IMR-90 (cell line): ENCODE measurements around the gene GPR141. TPM values are rescaled to one million over a fixed set of nuclear protein-coding genes. Genes with fewer than 3 reads are reported as not detected.

Source experiments
- ATAC-seq: fragments of 200-7000 bp; cut with Tn5 transposase; 2 replicates; pipeline ENCODE4 v1.9.1; 2020; ENCODE audit warnings: low read depth, mild to moderate bottlenecking, moderate library complexity
- BruUV-seq: library from RNA; stranded (reverse); fragments of 400-500 nt; replicated peaks from 2 replicates; lab custom pipeline; 2021; lab: Mats Ljungman, UMichigan
- CTCF ChIA-PET: fragments of 300-600 bp; formaldehyde crosslinking; extraction: SDS; loops from one replicate; lab custom pipeline; 2021; ENCODE audit warnings: antibody characterized with exemption; lab: Yijun Ruan, JAX
- POLR2A ChIA-PET: fragments of 300-600 bp; sonication (Branson Sonifier 250); formaldehyde crosslinking; loops from one replicate; lab custom pipeline; 2022; ENCODE audit warnings: antibody characterized with exemption; ENCODE audit not compliant: unreplicated experiment; lab: Charles Lee
- DNase-seq: peaks from one replicate; pipeline ENCODE4 v3.0.0; 2013
- H2AFZ ChIP-seq: replicated peaks from 2 replicates; pipeline ENCODE3; 2013; ENCODE audit warnings: low read length, mild to moderate bottlenecking; ENCODE audit not compliant: poor library complexity
- H2AK5ac ChIP-seq: 2 replicates; pipeline ENCODE4 v1.6.1; 2013; ENCODE audit warnings: low read depth, low read length, inconsistent platforms
- H2AK9ac ChIP-seq: replicated peaks from 2 replicates; pipeline ENCODE3; 2013; ENCODE audit warnings: mild to moderate bottlenecking, low read depth, low read length, moderate library complexity; ENCODE audit not compliant: poor library complexity
- H2BK120ac ChIP-seq: 2 replicates; pipeline ENCODE4 v1.6.1; 2013; ENCODE audit warnings: low read depth, low read length, inconsistent platforms
- H2BK15ac ChIP-seq: 3 replicates; pipeline ENCODE4 v1.6.1; 2013; ENCODE audit warnings: low read depth, low read length, inconsistent platforms
- H2BK20ac ChIP-seq: 2 replicates; pipeline ENCODE4 v1.6.1; 2013; ENCODE audit warnings: low read depth, mild to moderate bottlenecking, inconsistent platforms, low read length, moderate library complexity
- H2BK5ac ChIP-seq: 2 replicates; pipeline ENCODE4 v1.6.1; 2013; ENCODE audit warnings: mild to moderate bottlenecking, low read depth, low read length, inconsistent platforms; ENCODE audit not compliant: poor library complexity, severe bottlenecking
- H3K14ac ChIP-seq: replicated peaks from 2 replicates; pipeline ENCODE4 v1.6.1; 2013; ENCODE audit warnings: low read depth, low read length, inconsistent platforms
- H3K18ac ChIP-seq: 2 replicates; pipeline ENCODE4 v1.6.1; 2013; ENCODE audit warnings: low read depth, low read length, control low read depth
- H3K23ac ChIP-seq: 2 replicates; pipeline ENCODE4 v1.6.1; 2013; ENCODE audit warnings: low read depth, low read length, inconsistent platforms
- H3K27ac ChIP-seq: 2 replicates; pipeline ENCODE4 v1.5.1; 2013; ENCODE audit warnings: mild to moderate bottlenecking, control low read depth, low read length; ENCODE audit not compliant: insufficient read depth
- H3K27me3 ChIP-seq: 2 replicates; pipeline ENCODE4 v1.6.1; 2013; ENCODE audit warnings: low read length; ENCODE audit not compliant: control insufficient read depth, insufficient read depth
- H3K36me3 ChIP-seq: 2 replicates; pipeline ENCODE4 v1.6.1; 2013; ENCODE audit warnings: low read length, mixed read lengths; ENCODE audit not compliant: control insufficient read depth, insufficient read depth
- H3K4ac ChIP-seq: 2 replicates; pipeline ENCODE4 v1.6.1; 2013; ENCODE audit warnings: low read depth, low read length, inconsistent platforms
- H3K4me1 ChIP-seq: 2 replicates; pipeline ENCODE4 v1.6.1; 2013; ENCODE audit warnings: low read length, mixed read lengths; ENCODE audit not compliant: control insufficient read depth, insufficient read depth
- H3K4me2 ChIP-seq: 2 replicates; pipeline ENCODE4 v1.6.1; 2013; ENCODE audit warnings: low read depth, mild to moderate bottlenecking, control low read depth, low read length, moderate library complexity
- H3K4me3 ChIP-seq: 2 replicates; pipeline ENCODE4 v1.5.1; 2013; ENCODE audit warnings: low read depth, mild to moderate bottlenecking, control low read depth, low read length, moderate library complexity; ENCODE audit not compliant: insufficient read depth
- H3K56ac ChIP-seq: 2 replicates; pipeline ENCODE4 v1.6.1; 2013; ENCODE audit warnings: low read length, inconsistent platforms; ENCODE audit not compliant: insufficient read depth; ENCODE audit errors: extremely low read depth
- H3K79me1 ChIP-seq, 2 experiments: 2 replicates each; pipeline ENCODE4 v1.6.1; 2013; ENCODE audit warnings: low read length in 2 of 2, inconsistent platforms in 1 of 2, low read depth in 1 of 2
- H3K9ac ChIP-seq: 2 replicates; pipeline ENCODE4 v1.6.1; 2013; ENCODE audit warnings: low read depth, low read length, control low read depth
- H3K9me1 ChIP-seq: 2 replicates; pipeline ENCODE4 v1.6.1; 2013; ENCODE audit warnings: low read length, inconsistent platforms; ENCODE audit not compliant: insufficient read depth
- H3K9me3 ChIP-seq: 2 replicates; pipeline ENCODE4 v1.6.1; 2013; ENCODE audit warnings: low read length; ENCODE audit not compliant: control insufficient read depth, insufficient read depth
- H4K20me1 ChIP-seq: 2 replicates; pipeline ENCODE4 v1.6.1; 2013; ENCODE audit warnings: low read length, inconsistent platforms; ENCODE audit not compliant: insufficient read depth
- H4K5ac ChIP-seq: 2 replicates; pipeline ENCODE4 v1.6.1; 2013; ENCODE audit warnings: mild to moderate bottlenecking, low read depth, low read length, control low read depth
- H4K8ac ChIP-seq, 2 experiments: 2 replicates each; pipeline ENCODE4 v1.6.1; 2013; ENCODE audit warnings: low read depth in 2 of 2, low read length in 2 of 2, control low read depth in 1 of 2, inconsistent platforms in 1 of 2
- H4K91ac ChIP-seq: 2 replicates; pipeline ENCODE4 v1.6.1; 2013; ENCODE audit warnings: low read depth, low read length, inconsistent platforms; ENCODE audit not compliant: insufficient read depth
- BHLHE40 ChIP-seq: fragments of 150-350 bp; IDR thresholded peaks from 2 replicates; pipeline ENCODE4 v1.6.1; 2016; ENCODE audit warnings: mild to moderate bottlenecking, low read depth, low read length
- CHD1 ChIP-seq: IDR thresholded peaks from 2 replicates; pipeline ENCODE4 v1.6.1; 2012; ENCODE audit warnings: low read depth, low read length, improper control_type of control experiment
- CTCF ChIP-seq: conservative IDR thresholded peaks from 2 replicates; pipeline ENCODE4 v1.5.1; 2012; ENCODE audit warnings: mild to moderate bottlenecking, low read depth, low read length, improper control_type of control experiment
- ELK1 ChIP-seq: fragments of 150-350 bp; IDR thresholded peaks from 2 replicates; pipeline ENCODE4 v1.6.1; 2016; ENCODE audit warnings: low read depth, mild to moderate bottlenecking, low read length, moderate library complexity, borderline replicate concordance
- MAFK ChIP-seq: IDR thresholded peaks from 2 replicates; pipeline ENCODE4 v1.6.1; 2012; ENCODE audit warnings: low read depth, low read length, improper control_type of control experiment
- MXI1 ChIP-seq: IDR thresholded peaks from 2 replicates; pipeline ENCODE4 v1.6.1; 2012; ENCODE audit warnings: low read depth, mild to moderate bottlenecking, low read length, moderate library complexity, borderline replicate concordance
- NFE2L2 ChIP-seq: fragments of 150-350 bp; IDR thresholded peaks from 2 replicates; pipeline ENCODE4 v1.6.1; 2016; ENCODE audit warnings: low read depth, mild to moderate bottlenecking, low read length
- POLR2A ChIP-seq: IDR thresholded peaks from 2 replicates; pipeline ENCODE4 v1.6.1; 2012; ENCODE audit warnings: mild to moderate bottlenecking, low read depth, low read length
- RAD21 ChIP-seq: IDR thresholded peaks from 2 replicates; pipeline ENCODE4 v1.6.1; 2012; ENCODE audit warnings: low read length, improper control_type of control experiment
- RCOR1 ChIP-seq: IDR thresholded peaks from 2 replicates; pipeline ENCODE4 v1.6.1; 2012; ENCODE audit warnings: mild to moderate bottlenecking, low read length, improper control_type of control experiment; ENCODE audit not compliant: insufficient replicate concordance
- USF2 ChIP-seq: fragments of 150-350 bp; IDR thresholded peaks from 2 replicates; pipeline ENCODE4 v1.6.1; 2017; ENCODE audit warnings: mild to moderate bottlenecking, antibody characterized with exemption, low read length, low read depth
- WGBS, 2 experiments: methylation state at CpG; one replicate each; pipeline versions ENCODE4 v1.1.5 to v1.1.7; 2013; ENCODE audit warnings: missing lambda C conversion rate in 2 of 2; ENCODE audit not compliant: insufficient read length in 1 of 2; ENCODE audit errors: extremely low coverage in 2 of 2; 5-methylcytosine and 5-hydroxymethylcytosine counted together
- dilution Hi-C: fragments of 300-500 bp; cut with HindIII; formaldehyde crosslinking; loops from one replicate; pipeline ENCODE4 v1.14.3; 2018; ENCODE audit warnings: low sequenced_read_pairs; ENCODE audit not compliant: unreplicated experiment
- in situ Hi-C: fragments of 300-500 bp; cut with MboI; formaldehyde crosslinking; loops from 3 replicates; pipeline ENCODE4 v1.14.3; 2019; ENCODE audit warnings: low sequenced_read_pairs, inconsistent platforms, mixed read lengths
- intact Hi-C: fragments of 100-400 bp; cut with micrococcal nuclease; formaldehyde crosslinking; loops from 2 replicates; pipeline ENCODE4 v1.10.0; 2022
- polyA plus RNA-seq, 3 experiments: library from polyadenylated mRNA; depleted of rRNA; stranded (reverse); fragments of >200 nt; gene quantifications; 2 replicates each; pipeline ENCODE4 v1.2.3, GENCODE V29; 2012; ENCODE audit warnings: low replicate concordance in 1 of 3
- total RNA-seq: library from RNA; depleted of rRNA; stranded (reverse); fragments of >200 nt; gene quantifications from 2 replicates; pipeline ENCODE4 v1.2.3, GENCODE V29; 2012

Gene GPR141
- total and polyA plus RNA-seq, 2 of the 4 experiments (the other 2 are of a cell fraction), result not detected

- H2AK9ac ChIP-seq, result no peak overlapping the region
- H3K9ac ChIP-seq, result no peak overlapping the region
- no peak overlapping the region for H3K14ac ChIP-seq
- H2BK5ac ChIP-seq, result no peak overlapping the region
- dilution Hi-C loops (no loop called here), intact Hi-C loops (no loop called here), in situ Hi-C loops (no loop called here)
- H3K9me3 ChIP-seq, result peaks cover 5% of the 10 kb centered on the region; the same call in 1 of the 2 replicates
- WGBS, 2 experiments, result no CpG with 5 or more reads among the region's 1 CpG
- H3K18ac ChIP-seq, result no peak overlapping the region
- TF ChIP-seq CHD1 (no peak), MAFK (no peak), USF2 (no peak), ELK1 (no peak), RCOR1 (no peak), NFE2L2 (no peak), RAD21 (no peak), BHLHE40 (no peak), CTCF (no peak), MXI1 (no peak), POLR2A (no peak)
- H3K27ac ChIP-seq, result no peak overlapping the region
- no peak for DNase-seq
- H2BK120ac ChIP-seq, result no peak overlapping the region
- no peak for ATAC-seq
- H3K4me1 ChIP-seq, result no peaks in the 10 kb centered on the region
- no peak overlapping the region for H2BK20ac ChIP-seq
- no peak overlapping the region for H3K56ac ChIP-seq
- H3K4me2 ChIP-seq, result no peak overlapping the region
- H3K4ac ChIP-seq, result no peak overlapping the region
- no peak overlapping the region for H3K23ac ChIP-seq
- H4K91ac ChIP-seq, result no peak overlapping the region
- H3K27me3 ChIP-seq, result no peaks in the 10 kb centered on the region
- H3K36me3 ChIP-seq, result no peaks in the 10 kb centered on the region
- no TSS peak for BruUV-seq
- no peaks in the 10 kb centered on the region for H3K9me1 ChIP-seq
- H2BK15ac ChIP-seq, result no peak overlapping the region
- H4K8ac ChIP-seq, result no peak overlapping the region
- CTCF ChIA-PET, result no interaction called here
- no peak overlapping the region for H2AK5ac ChIP-seq
- no peaks in the 10 kb centered on the region for H3K79me1 ChIP-seq
- POLR2A ChIA-PET, result no interaction called here
- no peak overlapping the region for H3K4me3 ChIP-seq
- H4K20me1 ChIP-seq, result no peaks in the 10 kb centered on the region
- H2AFZ ChIP-seq, result no peak overlapping the region
- no peak overlapping the region for H4K5ac ChIP-seq
Observed at GRCh38 chr7:37684927-37685326, 1.4 kb downstream of the GPR141 start.
